ENCODE measurements around the gene ARVCF. TPM values are rescaled to one million over a fixed set of nuclear protein-coding genes. Genes with fewer than 3 reads are reported as not detected.
"Not testable (repeated sequence)": the region's sequence is repeated elsewhere in the genome, so short reads cannot be mapped to it uniquely, and the experiment has no call there.

ARVCF gene
- total RNA-seq, 4 donors from 2014 or later = 10.7 to 21.2 (median 18.4) TPM

DNA sequence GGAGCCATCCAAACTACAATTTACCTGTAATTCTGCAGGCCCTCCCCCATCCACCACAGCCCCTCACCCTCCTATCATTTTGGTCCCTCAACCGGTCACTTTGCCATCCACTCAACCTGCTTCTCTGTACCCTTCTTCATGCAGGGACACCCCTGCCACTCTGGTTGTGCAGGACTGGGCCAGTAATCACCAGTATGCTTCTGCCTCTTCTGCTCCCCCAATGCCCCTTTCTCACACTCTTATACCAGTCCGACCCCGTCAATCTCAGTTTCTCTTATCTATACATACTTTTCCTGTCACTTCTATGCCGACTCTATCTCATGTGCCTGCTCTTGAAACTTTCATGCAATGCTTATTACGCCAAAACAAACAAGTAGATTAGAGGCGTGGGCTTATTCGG, 80.1 kb downstream of the ARVCF start:
- no peak for DNase-seq
- no peak for TF ChIP-seq POLR2A (IDR thresholded peaks at IDR 0.05)
- TF ChIP-seq CTCF (IDR thresholded peaks at IDR 0.05) = no peak
- H3K4me1 ChIP-seq = peaks cover 0 to 17% (median 5%) of the 10 kb centered on the region in 4 donors
- H3K4me3 ChIP-seq = no peak overlapping the region
- H3K27ac ChIP-seq = no peak overlapping the region
- no peaks in the 10 kb centered on the region for H3K9me3 ChIP-seq
- no peaks in the 10 kb centered on the region for H3K27me3 ChIP-seq
- no peaks in the 10 kb centered on the region for H3K36me3 ChIP-seq

DNA sequence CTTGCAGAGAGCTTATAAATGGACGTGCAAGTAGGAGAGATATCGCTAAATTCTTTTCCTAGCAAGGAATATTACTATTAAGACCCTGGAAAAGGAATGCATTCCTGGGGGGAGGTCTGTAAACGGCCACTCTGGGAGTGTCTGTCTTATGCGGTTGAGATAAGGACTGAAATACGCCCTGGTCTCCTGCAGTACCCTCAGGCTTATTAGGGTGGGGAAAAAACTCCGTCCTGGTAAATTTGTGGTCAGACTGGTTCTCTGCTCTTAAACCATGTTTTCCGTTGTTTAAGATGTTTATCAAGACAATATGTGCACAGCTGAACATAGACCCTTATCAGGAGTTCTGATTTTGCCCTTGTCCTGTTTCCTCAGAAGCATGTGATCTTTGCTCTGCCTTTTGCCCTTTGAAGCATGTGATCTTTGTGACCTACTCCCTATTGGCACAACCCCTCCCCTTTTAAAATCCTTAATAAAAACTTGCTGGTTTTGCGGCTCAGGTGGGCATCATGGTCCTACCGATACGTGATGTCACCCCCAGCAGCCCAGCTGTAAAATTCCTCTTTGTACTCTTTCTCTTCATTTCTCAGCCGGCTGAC, 81.4 kb downstream of the ARVCF start:
- not testable (repeated sequence) for H3K27me3 ChIP-seq, H3K27ac ChIP-seq, DNase-seq, H3K9me3 ChIP-seq, H3K4me3 ChIP-seq, H3K4me1 ChIP-seq, H3K36me3 ChIP-seq

GRCh38 chr22:19933341-19934241, 83.0 kb downstream of the ARVCF start:
- DNase-seq = no peak
- H3K27ac ChIP-seq = no peak overlapping the region

DNA sequence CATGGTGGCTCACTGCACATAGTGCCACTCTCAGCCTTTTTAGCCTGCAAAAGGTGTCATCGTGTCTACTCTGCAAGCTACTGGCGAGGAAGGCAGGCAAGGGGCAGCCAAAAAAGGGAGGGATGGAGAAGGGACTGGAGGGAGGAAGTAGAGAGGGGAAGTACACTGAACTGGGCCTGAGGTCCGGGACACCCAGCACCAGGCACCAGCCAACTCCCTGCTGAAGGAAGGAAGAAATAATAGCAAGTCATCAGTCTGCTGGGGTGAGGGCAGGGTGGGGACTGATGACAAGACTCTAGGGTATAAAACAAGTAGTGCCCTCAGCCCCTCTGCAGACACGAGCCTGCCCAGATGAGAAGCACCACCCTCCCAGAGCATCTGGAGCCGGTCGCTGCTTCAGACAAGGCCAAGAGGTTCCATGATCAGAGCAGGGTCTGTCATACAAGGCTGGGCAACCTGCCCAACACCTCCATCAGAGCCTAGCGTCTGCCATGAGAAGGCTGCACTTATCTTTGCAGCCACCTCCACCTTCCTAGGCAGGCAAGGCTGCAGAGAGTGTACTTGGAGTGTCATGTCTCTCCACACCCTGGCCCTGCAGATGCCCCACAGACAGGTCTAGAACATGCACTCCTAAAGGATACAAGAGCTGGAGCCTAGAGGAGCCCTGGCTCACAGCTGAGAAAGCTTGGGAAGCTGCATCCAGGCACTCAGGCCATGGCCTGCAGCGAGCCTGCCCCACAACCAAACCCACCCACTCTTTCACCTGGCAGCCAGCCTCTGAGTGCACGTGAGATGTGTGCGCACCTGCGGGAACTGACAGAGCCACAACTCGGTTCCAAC, 84.0 kb downstream of the ARVCF start:
- no peak for DNase-seq
- Histone ChIP-seq H3K4me3 (no peak overlapping the region), H3K27me3 (no peaks in the 10 kb centered on the region), H3K4me1 (no peaks in the 10 kb centered on the region), H3K9me3 (no peaks in the 10 kb centered on the region), H3K36me3 (no peaks in the 10 kb centered on the region), H3K27ac (no peak overlapping the region)
- TF ChIP-seq CTCF (IDR thresholded peaks at IDR 0.05) = no peak
- TF ChIP-seq POLR2A (IDR thresholded peaks at IDR 0.05) = no peak

More at GRCh38 chr22:19933341-19934241, 83.0 kb downstream of the ARVCF start:
- H3K36me3 ChIP-seq = no peaks in the 10 kb centered on the region
- H3K27me3 ChIP-seq = no peaks in the 10 kb centered on the region
- peaks cover 0 to 3% (median 0%) of the 10 kb centered on the region in 4 donors for H3K4me1 ChIP-seq
- H3K9me3 ChIP-seq = no peaks in the 10 kb centered on the region
- no peak for TF ChIP-seq POLR2A (IDR thresholded peaks at IDR 0.05)
- no peak for TF ChIP-seq CTCF (IDR thresholded peaks at IDR 0.05)
- H3K4me3 ChIP-seq = no peak overlapping the region

GRCh38 chr22:19931514-19931913, 85.1 kb downstream of the ARVCF start:
- no peak for DNase-seq
- TF ChIP-seq POLR2A (IDR thresholded peaks at IDR 0.05) = no peak
- TF ChIP-seq CTCF (IDR thresholded peaks at IDR 0.05) = no peak
- no peaks in the 10 kb centered on the region for H3K27me3 ChIP-seq

More at GRCh38 chr22:19931514-19931913, 85.1 kb downstream of the ARVCF start:
- Histone ChIP-seq H3K4me3 (no peak overlapping the region), H3K27ac (no peak overlapping the region), H3K4me1 (no peaks in the 10 kb centered on the region), H3K36me3 (no peaks in the 10 kb centered on the region), H3K9me3 (no peaks in the 10 kb centered on the region)
